22Rv1 (cell line): ENCODE measurements around the gene ERBB2.

Experiments
- CTCF ChIP-seq: fragments of 450-650 bp; IDR thresholded peaks from 2 replicates; pipeline ENCODE4 v1.5.1; 2017; ENCODE audit warnings: mild to moderate bottlenecking
- ZFX ChIP-seq: fragments of 450-650 bp; IDR thresholded peaks from 2 replicates; pipeline ENCODE4 v1.6.1; 2017; ENCODE audit warnings: antibody characterized with exemption, borderline replicate concordance

GRCh38 chr17:39702901-39703893 lies 3.3 kb downstream of the ERBB2 start:
- TF ChIP-seq CTCF, result no peak
- TF ChIP-seq ZFX, result no peak
